ENCODE data around the gene STK40.

- TF ChIP-seq CTCF (IDR thresholded peaks at IDR 0.05 in 2 of 3, conservative IDR thresholded peaks at IDR 0.05 in 1 of 3; ENCODE audit: insufficient read depth in 2 of 3, low read depth in 1 of 3, low read length in 3 of 3) (no peak), ZEB2 (IDR thresholded peaks at IDR 0.05) (no peak), MEIS2 (IDR thresholded peaks at IDR 0.05; ENCODE audit: partially characterized antibody) (no peak), ARID2 (IDR thresholded peaks at IDR 0.05) (no peak), USF2 (CRISPR knock-in tag; IDR thresholded peaks at IDR 0.05) (no peak), POLR2AphosphoS5 (IDR thresholded peaks at IDR 0.05; ENCODE audit: control insufficient read depth, insufficient read depth, low read depth, low read length) (no peak; the same call in 1 of the 2 replicates), TCF7L2 (IDR thresholded peaks at IDR 0.05; ENCODE audit: low read depth, low read length) (no peak), ZSCAN29 (IDR thresholded peaks at IDR 0.05) (no peak), ZNF785 (CRISPR knock-in tag; IDR thresholded peaks at IDR 0.05) (no peak), GTF3C2 (IDR thresholded peaks at IDR 0.05; ENCODE audit: borderline replicate concordance, extremely low read depth, insufficient read length) (no peak), ZNF79 (CRISPR knock-in tag; IDR thresholded peaks at IDR 0.05; ENCODE audit: low read depth) (no peak)
- TF ChIP-seq, protein P1, sequence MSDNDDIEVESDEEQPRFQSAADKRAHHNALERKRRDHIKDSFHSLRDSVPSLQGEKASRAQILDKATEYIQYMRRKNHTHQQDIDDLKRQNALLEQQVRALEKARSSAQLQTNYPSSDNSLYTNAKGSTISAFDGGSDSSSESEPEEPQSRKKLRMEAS (CRISPR knock-in tag; IDR thresholded peaks at IDR 0.05): no peak
These were observed 4.9 kb downstream of the STK40 start for GRCh38 chr1:36380782-36381181.
